Superior temporal gyrus (tissue), 1 donor: ENCODE data around the gene ACADL.

Experiments
- DNase-seq: peaks from one replicate; pipeline ENCODE4 v3.0.0-alpha.2; 2016; ENCODE audit errors: extremely low spot score

Gene ACADL

DNA sequence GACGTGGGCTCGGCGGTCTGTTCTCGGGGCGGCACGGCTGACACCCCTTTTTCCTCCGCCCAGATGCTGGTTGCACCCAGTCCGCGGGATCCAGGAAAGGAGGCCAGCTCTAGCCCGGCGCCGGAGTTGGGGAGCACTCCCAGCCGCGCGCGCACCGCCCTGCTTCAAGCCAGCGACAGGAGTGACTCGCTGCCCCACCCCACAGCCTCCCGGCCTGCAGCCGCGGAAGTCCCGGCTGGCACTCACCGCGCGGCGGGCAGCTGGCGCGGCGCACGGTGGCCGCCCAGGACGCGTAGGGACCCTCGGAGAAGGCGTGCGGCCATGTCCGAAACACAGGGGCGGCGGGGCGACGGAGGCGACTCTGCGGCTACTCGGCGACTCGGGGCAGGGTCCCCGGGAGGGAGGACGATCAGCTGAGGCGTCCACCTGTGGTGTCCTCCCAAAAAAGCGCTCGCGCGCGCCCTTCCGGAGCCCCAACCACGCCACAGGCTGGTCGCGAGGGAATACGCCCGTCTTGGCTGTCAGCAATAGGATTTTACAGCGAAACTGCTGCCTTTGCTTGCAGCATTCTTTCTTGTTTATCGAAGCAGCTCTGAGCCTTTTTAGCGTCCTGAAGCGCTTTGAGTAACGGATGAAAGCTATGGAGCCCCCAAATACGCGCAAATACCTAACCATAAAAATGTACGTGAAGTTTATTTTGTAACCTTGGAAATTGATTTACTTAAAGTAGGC is at the start of gene ACADL:
Gene ACADL, minus strand, starts transcription at position 507 of the 732 bp plus-strand sequence. Its CDS starts 184 bp downstream, at position 323.
- no peak for DNase-seq

DNA sequence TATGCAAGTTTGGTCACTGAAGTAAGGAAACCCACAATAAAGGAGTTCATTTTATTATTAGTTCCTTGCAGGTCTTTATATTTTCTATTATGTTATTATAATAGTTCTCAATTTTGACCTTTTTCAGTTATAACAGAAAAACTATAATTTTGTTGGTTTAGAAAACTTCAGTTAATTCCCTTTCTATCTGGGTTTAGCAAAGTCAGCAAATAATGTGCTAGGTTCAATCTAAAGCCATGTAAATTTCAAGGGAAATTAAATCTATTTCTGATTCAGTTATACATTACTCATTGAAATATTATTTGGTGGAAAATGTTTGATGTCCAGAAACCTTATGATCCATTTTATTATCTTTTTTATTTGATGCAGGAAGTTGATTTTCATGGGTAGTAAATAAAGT is 46.1 kb upstream of the ACADL start:
- no peak for DNase-seq

GRCh38 chr2:210269148-210269547 is 43.9 kb upstream of the ACADL start:
- no peak for DNase-seq

GRCh38 chr2:210268281-210268680 is 43.0 kb upstream of the ACADL start:
- DNase-seq: no peak

- DNase-seq: no peak
Observed at GRCh38 chr2:210267698-210268097, 42.5 kb upstream of the ACADL start.

GRCh38 chr2:210264282-210264681 is 39.0 kb upstream of the ACADL start:
- no peak for DNase-seq

DNA sequence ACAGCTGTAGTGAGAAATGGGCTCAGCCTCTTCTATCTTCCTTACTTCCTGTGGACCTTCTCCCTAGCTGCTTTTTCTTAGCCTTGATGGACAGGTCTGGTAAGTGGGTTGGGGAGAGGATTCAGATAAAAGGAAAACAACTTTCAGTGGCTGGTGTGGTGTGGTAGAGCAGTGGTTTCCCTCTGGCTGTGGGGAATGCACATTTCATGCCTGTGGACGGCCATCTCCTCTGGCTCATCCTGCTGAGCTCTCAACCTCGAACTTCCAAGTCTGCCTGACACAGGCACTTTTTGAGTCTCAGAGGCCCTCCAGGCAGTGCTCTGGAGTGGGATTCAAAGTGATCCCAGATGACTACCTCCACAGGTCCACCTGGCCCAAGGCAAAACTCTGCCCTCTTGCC is 38.6 kb upstream of the ACADL start:
- DNase-seq: no peak

DNA sequence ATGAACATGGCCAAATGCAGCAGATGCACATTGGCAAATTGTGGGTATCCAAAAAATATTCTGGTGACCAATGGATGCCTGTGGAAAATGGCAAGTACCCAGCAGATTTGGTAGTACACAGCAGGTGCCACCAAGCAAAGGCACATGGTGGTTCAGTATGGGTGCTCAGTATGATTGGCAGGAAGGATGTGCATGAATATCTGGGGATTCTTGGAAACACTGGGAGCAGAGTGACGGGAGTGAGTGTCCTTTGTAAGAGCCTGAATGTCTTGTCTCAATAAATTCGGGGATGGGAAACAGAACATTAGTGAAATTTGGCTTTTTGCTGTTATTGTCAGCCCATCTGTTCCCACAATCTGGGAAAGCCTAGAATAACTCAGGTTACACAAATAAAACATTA is 36.8 kb upstream of the ACADL start:
- no peak for DNase-seq

DNA sequence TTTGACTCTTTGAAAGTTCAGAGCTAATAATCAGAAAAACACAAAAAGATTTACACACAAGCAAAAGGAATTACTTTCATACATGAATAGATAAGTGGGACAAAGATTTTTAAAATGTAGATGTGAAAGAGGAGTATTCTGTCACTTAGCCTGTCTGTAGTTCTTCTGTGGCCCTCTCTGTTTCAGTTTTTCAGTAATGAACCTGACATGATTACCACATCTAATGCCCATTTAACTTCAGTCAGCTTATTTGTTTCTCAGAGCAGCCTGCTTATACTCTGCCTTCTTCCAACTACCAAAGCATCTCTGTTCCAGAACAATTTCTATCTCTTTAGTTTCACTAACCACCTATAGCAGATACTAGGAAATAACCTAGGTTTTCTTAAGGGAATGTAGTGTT is 34.4 kb upstream of the ACADL start:
- DNase-seq: no peak

DNA sequence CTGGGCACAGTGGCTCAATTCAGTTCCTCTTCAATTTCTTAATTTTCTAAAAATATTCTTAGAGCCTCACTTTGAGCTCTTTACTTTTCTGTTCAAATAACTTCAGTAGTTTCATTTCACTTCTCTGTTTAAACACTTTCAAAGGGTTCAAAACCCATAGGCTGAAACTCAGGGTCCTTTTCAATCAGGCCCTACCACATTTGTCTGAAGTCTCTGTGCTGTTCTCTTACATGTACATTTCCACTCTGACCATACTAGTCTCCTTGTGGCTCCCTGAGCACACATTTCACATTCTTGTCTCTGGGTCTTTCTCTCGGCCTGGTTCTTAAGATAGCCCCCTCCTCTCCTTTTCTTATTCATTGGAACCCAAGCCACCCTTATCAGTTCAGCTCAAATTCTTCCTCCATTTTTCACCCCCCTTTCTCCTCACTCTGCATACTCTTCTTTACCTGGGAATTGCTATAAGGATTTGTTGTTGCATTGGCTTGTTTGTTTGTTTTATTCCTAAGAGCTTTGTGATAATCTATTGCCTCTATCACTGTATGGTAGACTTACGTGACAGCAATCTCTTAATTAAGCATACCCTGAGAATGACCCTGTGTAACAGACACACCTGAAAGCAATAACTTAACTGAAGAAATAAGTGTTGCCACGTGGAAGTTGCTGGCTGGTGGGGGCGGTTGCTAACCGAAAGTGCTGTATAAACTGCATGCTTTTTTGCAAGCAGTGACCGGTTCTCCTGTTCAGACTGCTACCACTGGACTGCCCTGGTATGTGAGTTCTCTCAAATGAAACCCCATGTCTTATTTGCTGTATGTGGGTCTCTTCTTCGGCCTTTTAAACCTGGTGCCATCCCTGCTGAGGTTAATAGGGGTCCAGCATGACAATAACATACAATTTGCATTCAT is 27.7 kb upstream of the ACADL start:
- DNase-seq: no peak

DNA sequence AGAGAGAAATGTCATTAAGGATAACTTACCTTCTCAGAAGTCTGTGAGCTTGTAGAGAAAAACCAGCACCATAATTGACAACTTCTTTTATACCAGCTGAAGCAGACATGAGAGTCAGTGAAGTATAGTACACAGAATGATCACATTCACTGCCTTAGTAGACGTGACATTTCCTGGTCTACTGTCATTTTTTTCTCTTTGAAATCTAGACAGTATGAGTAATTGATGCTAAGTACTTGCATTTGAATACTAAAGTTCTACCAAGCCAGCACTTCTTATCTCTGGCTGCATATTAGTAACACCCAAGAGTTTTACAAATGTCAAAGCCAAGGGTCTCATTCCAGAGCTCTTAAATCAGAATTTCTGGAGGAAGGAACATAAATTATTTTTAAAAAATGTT is 25.4 kb upstream of the ACADL start:
- no peak for DNase-seq

GRCh38 chr2:210233487-210233886 is 8.2 kb upstream of the ACADL start:
- no peak for DNase-seq

DNA sequence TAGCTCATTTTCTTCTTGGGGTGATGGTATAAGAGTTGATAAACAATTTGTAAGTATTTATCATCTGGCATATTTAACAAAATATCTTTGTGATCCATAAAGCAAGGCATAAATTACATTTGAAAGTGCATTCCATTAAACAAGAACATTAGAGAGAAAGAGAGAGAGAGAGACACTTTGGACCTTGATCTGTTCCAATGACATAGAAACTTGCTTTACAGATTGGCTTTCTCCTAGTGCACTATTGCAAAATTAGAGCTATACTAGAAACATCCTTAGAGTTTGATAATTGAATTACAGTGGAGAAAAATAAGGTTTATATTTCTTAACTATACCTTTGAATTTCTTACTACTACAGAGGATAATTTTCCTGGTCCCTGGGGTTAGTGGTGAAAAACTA is 5.7 kb upstream of the ACADL start:
- no peak for DNase-seq

DNA sequence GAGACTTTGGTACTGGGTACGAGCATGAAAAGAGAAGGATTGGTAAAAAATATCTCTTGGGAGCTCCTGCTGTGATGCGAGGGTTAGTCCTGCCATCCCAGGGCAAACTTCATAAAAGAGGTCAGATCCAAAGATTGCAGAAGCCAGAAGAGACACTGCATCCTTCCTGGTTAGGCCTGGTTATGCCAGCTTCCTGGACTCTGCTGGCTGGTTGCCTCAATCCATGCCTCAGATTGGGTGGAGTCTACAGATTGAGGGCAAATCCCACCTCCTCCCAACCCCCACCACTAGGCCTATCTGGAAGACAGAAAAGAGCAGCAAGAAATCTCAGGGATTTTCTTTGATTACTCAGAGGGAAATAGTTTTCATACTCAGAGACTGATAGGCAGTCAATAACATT is 5.3 kb upstream of the ACADL start:
- no peak for DNase-seq

DNA sequence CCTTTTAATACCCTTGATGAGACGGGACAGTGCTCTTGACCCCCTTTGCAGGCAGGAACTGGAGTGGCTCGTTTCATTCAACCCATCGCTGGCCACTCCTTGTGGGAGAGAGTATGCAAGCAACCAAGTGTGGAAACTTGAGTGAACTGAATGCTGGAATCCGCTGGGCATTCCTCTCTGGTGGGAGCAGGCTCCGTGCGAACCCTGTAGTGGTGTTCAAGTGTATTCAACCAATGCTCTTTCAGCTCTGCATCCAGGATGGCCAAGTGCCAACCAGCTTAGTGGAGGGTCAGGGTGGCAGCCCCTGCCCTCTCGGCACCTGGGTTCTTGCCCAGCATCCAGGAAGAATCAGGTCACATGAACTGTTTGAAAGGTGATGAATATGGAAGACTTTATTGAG is 3.3 kb upstream of the ACADL start:
- no peak for DNase-seq

GRCh38 chr2:210227290-210228088 is 2.2 kb upstream of the ACADL start:
- no peak for DNase-seq

DNA sequence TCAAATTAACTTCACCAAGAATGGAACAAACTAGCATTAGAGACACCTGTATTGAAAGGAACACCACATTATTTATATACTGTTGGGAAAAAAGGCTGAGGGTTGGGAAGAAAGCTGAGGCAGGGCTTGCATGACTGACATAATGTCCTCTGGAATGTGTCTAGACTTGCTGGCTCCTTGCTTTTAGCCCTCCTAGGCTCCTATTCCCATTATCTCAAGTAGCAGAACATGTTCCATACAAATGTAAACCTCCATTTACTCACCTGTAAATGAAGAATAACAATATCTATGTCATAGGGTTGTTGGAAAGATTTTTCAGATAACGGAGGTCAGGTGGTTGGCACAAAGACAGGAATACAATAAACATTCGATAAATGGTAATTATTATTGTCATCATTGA is 976 bp upstream of the ACADL start:
- no peak for DNase-seq

- DNase-seq: no peak
Observed at GRCh38 chr2:210224591-210224940, 681 bp downstream of the ACADL start.

- DNase-seq: no peak
Observed at GRCh38 chr2:210215120-210215519, 10.1 kb downstream of the ACADL start.

DNA sequence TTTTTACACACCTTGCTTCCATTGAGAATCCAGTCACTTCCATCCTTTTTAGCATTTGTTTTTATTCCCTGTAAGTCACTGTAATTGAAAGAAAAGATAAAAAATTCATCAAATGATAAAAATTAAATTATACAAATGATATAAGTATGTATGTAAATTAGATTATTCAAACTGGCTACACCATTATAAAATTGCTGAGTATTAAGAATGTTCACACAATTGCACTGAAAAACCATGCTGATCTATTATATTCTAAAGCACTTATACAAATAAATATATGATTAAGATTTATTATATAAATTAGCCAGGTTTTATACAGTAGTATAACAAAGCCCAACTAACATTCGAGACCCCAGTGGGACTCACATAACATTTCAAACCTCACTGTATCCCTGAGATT is 15.1 kb downstream of the ACADL start:
- DNase-seq: no peak

DNA sequence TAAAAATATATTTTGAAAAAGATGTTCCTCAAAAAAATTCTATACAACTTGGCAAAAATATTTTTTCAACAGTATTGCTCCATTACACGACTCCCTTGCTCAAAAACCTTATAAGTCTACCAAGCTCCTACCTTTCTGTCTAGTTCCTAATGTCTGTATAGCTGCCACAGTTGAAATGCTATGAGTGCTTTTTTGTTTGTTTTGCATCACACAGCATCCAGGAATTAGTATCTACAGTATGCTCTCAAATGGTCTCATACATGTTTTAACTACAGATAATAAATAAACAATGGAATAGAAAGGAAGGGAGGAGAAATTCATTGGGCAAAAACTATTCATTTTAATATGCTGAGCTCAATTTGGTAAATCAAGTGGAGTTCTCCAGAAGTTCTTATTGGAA is 17.3 kb downstream of the ACADL start:
- DNase-seq: no peak

GRCh38 chr2:210203558-210203957 is 21.7 kb downstream of the ACADL start:
- DNase-seq: no peak
